GM19035 (cell line): ENCODE results near the gene ZNF175.

Experiments used
- ATAC-seq: cut with Tn5 transposase; IDR thresholded peaks from one replicate; pipeline ENCODE4 v1.9.1; 2021; ENCODE audit not compliant: unreplicated experiment

ZNF175 gene

DNA sequence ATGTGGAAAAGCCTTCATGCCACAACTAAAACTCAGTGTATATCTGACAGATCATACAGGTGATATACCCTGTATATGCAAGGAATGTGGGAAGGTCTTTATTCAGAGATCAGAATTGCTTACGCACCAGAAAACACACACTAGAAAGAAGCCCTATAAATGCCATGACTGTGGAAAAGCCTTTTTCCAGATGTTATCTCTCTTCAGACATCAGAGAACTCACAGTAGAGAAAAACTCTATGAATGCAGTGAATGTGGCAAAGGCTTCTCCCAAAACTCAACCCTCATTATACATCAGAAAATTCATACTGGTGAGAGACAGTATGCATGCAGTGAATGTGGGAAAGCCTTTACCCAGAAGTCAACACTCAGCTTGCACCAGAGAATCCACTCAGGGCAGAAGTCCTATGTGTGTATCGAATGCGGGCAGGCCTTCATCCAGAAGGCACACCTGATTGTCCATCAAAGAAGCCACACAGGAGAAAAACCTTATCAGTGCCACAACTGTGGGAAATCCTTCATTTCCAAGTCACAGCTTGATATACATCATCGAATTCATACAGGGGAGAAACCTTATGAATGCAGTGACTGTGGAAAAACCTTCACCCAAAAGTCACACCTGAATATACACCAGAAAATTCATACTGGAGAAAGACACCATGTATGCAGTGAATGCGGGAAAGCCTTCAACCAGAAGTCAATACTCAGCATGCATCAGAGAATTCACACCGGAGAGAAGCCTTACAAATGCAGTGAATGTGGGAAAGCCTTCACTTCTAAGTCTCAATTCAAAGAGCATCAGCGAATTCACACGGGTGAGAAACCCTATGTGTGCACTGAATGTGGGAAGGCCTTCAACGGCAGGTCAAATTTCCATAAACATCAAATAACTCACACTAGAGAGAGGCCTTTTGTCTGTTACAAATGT, 16.4 kb downstream of the ZNF175 start:
- ATAC-seq = no peak

DNA sequence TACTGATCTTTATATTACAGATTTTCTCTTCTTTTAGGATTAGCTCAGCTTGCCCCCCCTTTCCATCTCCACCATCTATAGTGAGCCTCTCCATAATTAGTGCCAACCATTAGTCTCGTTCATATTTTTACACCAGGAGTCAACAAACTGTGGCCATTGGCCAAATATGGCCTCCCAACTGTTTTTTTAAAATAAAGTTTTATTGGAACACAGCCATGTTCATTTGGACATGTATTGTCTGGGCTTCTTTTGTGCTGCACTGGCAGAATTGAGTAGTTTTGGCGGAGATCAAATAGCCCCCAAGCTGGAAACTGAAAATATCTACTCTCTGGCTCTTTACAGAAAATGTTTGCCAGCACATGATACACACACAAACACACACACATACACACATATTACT, 18.4 kb downstream of the ZNF175 start:
- no peak for ATAC-seq

DNA sequence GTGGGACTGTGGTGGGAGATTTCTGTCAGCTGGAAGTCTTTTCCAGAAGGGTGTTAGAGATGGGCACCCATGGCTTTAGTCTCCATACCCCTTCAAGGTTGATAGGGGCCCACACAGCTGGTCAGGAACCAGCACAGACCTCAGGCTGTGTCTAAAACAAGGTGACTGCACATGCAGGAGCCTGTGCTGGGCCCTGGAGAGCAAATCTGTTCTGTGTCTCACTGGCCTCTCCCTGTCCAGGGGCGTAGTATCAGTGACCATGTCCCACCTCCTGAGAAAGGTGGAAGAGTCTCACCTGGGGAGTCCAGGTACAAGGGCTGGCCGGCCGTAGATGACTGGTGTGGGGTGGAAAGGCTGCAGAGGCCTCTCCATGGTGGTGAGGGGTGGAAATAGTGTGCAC, 19.4 kb downstream of the ZNF175 start:
- ATAC-seq = no peak

DNA sequence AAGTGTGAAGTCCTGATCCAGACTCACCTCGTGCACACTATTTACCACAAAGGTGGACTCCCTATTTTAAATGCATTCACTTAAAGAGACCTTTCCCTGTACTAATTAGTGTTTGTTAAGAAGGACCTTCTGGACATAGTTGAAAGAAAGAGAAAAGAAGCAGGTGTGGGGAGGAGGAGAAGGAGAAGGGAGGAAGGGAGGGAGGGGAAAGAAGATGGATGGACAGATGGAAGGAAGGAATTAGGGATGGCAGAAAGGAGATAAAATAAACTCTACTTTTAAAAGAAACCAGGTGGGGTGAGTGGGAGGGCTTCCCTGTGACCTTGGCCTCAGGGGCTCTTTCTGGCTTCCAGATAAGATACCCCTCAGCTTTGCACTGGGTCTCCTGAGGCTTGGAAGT, 21.4 kb downstream of the ZNF175 start:
- no peak for ATAC-seq

DNA sequence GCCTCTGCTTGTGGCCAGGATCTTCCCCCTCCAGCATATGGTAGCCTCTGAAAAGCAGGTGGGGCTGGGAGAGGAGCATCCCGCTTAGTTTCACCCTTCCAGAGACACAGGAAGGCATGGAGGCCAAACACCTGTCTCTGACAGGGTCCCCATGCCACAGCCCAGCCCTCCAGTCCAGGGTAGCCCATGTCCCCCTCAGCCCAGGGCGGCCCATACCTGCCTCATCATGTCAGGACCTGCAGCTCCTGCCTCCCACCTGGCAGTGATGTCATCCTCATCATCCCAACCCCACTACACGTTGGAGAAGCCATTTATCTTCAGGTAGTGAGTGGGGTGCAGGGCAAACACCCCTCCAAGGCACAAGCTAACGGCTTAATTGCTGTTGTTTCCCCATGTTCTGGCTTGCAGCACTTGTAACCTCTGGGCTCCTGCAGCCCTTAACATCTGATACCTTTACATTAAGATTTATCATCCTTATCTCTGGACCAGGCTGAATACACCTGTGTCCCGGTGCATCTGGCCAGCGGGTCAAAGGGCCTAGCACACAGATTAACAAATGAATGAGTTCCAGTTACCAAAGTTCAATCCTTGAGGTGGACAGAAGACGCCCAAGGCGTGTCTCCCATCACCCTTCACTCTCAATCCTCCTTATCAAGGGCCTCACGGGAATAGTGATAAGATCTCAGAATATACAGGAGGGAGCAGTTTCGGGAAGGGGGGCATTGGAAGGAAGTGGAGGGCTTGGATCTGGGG, 22.2 kb downstream of the ZNF175 start:
- no peak for ATAC-seq

DNA sequence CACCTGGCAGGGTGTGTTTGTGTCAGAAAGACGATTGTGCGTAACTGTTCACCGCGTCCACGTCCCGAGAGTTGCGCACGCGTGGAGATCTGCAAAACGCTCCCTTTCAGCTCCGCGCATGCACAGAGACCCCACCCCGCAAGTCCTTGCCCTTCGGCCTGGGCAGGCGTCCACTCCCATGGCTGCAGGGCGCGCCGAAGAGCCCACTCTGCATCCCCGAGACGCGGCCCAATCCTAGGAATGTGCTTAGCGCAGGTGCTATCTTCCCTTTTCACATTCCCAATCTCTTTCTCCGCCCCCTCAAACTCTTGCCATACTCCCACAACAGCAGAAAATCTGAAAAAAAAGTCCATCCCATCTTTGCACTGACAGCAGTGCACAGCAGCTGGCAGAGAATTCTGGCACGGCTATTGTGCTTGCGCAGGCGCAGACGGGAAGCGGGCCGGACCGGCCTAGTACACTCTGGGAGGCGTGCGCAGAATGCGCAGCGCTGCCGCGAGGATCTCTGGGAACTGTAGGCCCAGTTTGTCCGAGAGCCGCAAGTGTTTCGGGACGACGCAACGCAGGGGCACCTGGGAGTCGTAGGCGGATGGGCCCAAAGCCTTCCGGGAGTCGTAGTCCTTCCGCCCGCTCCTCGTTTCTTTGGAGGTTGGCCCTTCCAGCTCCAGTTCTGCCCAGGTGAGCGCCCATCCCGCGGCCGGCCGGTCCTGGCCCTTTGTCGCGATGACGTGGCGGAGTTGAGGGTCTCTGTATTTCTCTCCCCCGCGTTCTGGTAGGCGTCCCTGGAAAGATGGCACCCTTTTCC, 23.1 kb downstream of the ZNF175 start:
- peak; percentile 99 for ATAC-seq

DNA sequence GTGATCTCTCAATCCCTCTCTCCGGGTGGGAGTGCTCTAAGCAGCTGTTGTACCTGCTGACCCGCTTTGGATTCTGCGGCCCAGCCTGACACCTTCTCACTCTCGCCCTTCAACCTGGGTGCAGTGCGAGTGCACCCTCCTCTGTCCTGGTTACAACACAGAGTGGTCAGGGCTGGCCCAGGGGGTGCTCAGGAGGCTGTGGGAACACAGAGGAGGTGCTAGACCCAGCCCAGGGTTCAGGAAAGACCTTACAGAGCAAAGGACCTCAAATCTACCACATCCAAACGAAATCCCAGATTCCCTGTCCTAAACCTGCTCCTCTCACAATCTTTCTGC, 23.7 kb downstream of the ZNF175 start:
- ATAC-seq = peak; percentile 13

DNA sequence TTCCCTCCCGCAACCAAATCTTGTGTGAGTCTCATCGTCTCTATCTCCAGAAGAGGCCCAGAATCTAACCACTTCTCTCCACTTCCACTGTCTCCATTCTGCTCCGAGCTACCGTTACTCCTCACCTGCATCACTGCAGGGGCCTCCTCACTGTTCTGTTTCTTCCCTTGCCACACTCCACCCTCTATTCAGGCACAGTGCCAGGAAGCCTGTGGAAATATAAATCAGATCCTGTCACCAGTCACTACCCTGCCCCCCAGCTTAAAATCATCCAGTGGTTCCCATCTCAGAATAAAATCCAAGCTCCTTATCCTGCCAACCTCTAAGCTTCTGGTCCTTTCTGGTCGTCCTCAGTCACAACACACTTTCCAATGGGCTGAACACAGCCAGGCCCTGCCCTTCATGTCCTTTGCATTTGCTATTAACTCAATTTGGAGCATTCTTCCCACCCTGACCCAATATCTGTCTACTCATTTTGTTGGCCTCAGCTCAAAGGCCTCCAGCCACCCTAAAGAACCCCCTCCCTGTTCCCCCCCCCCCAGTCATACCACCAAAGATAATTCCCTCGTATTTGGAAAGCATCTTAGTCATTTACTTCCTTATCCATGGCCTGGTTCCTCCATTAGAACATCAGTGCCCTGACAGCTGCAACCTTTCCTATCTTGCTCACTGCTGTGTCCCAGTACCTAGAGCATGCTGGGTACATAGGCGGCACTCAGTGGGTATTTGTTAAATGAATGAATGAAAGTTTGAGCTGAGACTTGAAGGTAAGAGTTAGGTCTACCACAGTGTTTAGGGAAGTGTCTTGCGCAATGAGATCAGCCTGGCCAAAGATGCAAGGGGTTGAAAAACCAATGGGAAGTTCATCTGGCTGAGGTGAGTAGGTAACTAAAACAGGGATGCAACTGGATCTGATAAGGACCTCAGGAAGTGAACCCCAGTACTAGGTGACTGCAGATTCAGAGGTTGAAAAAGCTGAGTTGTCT, 24.4 kb downstream of the ZNF175 start:
- no peak for ATAC-seq

DNA sequence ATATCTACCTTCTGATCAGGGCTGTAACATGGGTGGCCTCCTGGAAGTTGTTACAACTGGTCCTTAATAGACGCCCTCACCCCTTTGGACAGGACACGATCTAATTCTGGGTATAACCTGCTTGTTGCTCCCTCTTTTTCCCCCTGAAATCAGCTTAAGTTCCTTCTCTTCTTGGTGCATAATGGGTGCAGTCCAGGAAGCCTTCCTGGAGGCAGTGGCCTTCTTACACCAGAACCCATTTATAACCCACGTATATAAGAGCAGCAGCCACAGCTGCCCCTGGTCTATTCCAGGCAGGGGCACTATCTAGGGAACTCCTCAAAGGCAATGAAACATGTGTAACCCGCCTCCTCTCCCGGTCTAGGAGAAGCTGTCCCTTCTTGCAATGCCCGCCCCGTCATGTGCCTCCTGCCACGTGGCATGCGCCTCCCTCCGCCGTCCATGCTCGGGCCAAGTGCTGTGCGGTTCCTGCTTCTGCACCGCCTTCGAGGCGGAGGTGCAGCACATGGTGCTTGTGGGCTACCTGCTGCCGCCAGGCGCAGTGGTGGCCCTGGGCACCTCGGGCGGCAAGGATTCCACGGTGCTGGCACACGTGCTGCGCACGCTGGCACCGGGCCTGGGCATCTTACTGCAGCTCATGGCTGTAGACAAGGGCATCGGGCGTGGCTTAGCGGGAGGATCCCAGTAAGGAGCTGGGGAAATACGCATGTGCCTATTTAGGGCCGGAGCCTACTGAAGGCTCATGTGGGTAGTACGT, 27.3 kb downstream of the ZNF175 start:
- no peak for ATAC-seq

DNA sequence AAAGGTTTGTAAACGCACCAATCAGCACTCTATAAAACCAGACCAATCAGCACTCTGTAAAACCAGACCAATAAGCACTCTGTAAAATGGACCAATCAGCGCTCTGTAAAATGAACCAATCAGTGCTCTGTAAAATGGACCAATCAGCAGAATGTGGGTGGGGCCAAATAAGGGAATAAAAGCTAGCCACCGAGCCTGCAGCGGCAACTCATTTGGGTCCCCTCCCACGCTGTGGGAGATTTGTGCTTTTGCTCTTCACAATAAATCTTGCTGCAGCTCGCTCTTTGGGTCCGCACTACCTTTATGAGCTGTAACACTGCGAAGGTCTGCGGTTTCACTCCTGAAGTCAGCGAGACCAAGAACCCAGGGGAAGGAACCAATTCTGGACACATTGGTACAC, 28.0 kb downstream of the ZNF175 start:
- no peak for ATAC-seq

DNA sequence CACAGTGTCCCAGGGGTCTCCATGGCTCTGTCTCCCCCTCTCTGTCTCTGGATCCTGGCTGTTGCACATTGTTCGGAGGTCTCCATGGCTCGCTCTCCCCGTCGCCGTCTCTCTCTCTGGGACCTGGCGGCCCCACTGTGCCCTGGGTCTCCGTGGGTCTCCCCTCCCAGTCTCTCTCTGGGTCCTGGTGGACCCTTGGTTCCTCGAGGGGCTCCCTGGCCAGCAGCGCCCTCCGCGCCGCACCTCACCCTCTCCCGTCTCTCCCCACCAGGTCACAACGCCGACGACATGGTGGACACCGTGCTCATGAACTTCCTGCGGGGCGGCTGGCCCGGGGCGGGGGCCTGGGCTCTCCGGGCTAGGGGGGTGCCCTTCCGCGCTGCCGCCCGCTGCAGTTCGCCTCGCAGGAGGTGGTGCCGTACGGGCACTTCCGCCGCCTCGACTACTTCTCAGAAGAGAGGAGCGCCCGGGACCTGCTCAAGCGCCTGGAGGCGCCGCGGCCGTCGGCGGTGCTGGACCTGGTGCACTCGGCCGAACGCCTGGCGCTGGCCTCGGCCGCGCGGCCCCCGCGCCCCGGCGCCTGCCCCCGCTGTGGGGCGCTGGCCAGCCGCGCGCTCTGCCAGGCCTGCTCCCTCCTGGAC, 30.0 kb downstream of the ZNF175 start:
- ATAC-seq = no peak

DNA sequence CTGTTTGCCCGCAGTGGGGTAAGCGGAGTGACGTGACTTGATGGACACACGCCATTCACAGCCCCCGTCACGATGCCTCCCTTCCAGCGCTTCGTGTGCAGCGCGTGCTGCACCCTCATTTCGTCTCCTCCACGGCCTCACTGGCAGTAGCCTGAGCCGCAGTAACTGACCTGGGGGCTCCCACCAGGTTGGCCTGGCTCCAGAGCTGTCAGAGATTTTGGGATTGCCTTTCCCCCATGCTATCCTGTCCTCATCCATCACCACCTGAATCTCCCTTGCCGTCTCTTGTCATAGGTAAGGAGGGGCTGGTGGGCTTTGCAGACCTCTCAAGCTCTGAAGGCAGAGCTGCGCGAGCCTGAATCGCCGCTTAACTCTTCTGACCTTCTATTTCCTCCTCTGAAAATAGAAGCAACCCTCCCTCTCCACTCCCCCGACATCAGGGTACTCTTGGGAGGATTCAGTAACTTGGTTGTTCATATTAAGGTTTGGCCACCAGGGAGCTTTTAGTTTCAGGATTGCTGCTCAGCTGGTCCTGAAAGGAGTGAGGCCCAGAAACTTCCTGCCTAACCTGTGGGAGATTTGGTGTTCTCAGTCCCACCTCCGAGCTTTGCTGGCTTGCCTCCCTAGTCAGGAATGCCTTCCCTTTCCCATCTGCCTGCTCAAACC, 31.2 kb downstream of the ZNF175 start:
- no peak for ATAC-seq

DNA sequence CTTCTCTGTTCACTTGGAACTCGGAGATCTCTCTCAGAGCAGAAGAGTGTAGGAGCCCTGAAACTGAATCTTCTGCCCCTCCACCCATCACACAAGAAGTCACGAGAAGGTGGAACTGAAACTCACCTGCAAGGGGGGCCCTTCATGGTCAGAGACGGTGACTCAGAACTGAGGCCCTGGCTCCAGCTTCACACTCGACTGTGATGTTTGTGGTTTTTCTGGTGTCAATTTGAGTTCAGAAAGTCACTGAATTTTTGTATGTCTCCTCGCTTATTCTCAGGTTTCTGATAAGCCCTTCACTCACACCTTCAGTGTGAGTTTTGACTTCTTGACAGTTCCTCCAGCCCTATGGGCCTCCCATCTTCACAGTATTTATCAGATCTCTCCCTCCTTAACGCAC, 36.0 kb downstream of the ZNF175 start:
- peak; percentile 94 for ATAC-seq

DNA sequence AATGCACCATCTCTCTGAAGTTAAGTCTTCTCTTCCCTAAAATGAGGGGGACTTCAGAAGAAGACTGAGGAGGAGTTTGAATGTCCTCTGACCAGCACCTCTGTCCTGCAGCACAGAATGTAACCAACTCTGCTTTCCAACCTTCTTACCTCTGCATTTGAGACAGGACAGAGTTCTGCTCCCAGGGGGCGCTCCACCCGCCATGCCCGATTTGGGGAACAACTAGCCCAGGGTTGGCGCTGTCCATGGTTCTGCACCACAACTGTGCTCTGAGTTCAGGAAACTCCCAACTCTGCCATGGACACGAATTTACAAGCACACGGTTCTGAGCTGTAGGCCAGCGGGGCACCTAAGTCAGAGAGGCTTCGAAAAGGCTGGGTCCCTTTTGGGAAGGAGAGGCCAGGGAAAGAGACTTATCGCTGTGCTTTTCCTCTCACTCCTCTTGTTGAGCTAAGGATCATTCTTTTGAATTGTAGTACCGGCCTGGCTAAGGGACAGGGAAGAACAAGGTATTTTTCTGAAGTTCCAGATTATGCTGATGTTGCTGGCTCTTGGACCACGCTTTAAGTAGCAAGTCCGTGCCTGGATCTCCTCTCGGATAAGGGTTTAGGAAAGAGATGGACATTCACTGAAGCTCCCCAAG, 37.0 kb downstream of the ZNF175 start:
- no peak for ATAC-seq

DNA sequence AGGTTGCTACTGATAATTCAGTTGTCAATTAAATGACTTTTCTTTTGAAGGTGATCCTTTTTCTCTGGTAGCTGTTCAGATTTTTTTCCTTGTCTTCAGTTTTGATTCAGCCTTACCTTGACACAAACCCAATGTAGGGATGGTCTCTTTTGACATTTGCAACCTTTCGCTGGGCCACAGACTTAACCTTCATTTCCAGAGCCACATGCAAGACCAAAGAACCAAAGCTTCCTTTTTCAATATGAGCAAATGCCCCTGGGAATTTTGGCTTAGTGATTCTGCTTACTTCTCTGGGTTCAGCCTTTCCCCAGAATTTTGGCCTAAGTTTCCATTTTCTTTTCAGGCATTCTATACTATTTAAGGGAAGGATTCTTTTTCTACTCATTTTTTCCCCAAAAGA, 39.5 kb downstream of the ZNF175 start:
- ATAC-seq = no peak

DNA sequence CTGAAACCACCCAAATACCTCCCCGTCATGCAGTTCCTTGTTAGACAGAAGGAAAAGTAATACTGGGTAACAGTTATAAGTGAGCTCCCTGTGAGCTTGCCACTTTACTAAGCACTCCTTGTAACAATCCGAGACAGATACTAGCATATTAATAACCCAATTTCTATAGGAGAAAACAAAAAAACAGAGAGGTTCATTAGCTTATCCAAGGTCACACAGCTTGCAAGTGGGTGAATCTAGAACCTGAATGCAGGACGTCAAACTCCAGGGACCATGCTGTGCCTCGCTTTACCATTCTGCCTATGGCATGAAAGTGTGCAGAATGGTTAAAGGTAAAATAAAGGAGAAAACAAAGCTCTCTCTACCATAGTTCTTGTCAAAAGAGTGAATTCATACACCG, 43.7 kb downstream of the ZNF175 start:
- ATAC-seq = no peak

DNA sequence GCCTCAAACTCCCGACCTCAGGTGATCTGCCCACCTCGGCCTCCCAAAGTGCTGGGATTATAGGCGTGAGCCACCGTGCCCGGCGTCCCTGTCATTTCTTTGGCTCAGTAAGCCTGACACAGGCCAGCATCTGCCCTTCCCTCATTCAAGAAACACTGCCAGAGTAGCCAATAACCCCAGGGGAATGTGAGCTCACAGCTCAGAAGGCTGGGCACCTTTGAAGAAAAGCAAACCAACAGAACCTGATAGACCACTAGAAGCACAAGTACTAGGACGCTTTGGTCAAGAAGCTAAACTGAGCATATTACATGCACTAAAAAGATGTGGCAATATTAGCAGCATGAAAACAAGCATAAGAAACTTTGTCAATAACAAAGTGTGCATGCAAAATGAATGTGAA, 44.9 kb downstream of the ZNF175 start:
- no peak for ATAC-seq

DNA sequence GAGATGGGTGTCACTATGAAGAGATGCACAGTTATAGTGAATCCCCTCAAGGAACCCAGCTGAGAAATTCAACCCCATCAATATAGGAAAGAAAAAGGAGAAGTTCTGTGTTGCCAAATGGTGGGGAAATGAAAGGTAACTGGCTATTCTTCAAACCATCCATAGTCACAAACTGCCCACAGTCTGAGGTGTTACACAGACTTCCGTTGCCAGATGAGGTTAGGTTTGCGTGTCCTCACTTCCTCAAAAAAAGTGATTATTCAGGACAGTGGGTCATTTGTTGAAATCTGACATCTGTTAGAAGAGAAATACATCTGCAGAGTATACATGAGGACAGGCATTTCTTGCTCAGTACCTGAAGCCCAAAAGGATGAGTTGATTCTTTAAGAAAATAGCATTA, 50.1 kb downstream of the ZNF175 start:
- ATAC-seq = peak; percentile 59
